ENCODE measurements around the gene ALCAM. TPM values are rescaled to one million over a fixed set of nuclear protein-coding genes. Genes with fewer than 3 reads are reported as not detected.

ALCAM gene
- total RNA-seq, 1 donor from 2014 or later = 15.2 TPM

DNA sequence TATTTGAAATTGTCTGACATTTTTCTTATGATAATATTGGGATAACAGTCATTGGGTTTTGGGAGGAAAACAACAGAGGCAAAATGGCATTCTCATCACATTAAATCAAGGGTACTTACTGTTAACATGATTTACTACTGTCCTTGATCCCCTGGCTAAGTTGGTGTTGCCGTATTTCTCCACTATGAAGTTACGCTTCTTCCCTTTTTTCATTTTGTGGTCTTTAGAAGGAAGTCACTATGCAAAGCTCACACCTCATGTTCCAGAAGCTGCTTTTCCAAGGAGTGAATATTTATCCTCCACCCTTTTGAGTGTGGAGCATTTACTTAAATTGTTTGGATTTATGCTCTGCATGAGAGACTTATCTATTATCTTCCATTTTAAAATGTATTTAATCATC, 63.7 kb downstream of the ALCAM start:
- intact Hi-C loops (cut with DNase I) = no loop called here
- H3K4me1 ChIP-seq = no peaks in the 10 kb centered on the region
- H3K4me3 ChIP-seq = no peak overlapping the region
- H3K36me3 ChIP-seq = no peaks in the 10 kb centered on the region
- TF ChIP-seq, protein P1, sequence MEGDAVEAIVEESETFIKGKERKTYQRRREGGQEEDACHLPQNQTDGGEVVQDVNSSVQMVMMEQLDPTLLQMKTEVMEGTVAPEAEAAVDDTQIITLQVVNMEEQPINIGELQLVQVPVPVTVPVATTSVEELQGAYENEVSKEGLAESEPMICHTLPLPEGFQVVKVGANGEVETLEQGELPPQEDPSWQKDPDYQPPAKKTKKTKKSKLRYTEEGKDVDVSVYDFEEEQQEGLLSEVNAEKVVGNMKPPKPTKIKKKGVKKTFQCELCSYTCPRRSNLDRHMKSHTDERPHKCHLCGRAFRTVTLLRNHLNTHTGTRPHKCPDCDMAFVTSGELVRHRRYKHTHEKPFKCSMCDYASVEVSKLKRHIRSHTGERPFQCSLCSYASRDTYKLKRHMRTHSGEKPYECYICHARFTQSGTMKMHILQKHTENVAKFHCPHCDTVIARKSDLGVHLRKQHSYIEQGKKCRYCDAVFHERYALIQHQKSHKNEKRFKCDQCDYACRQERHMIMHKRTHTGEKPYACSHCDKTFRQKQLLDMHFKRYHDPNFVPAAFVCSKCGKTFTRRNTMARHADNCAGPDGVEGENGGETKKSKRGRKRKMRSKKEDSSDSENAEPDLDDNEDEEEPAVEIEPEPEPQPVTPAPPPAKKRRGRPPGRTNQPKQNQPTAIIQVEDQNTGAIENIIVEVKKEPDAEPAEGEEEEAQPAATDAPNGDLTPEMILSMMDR (IDR thresholded peaks at IDR 0.05) = no peak
- TF ChIP-seq POLR2A (IDR thresholded peaks at IDR 0.05) (no peak), POLR2AphosphoS5 (IDR thresholded peaks at IDR 0.05; ENCODE audit: insufficient read depth in 1 of 2, low read depth in 1 of 2) (no peak)
- H3K27ac ChIP-seq = no peak overlapping the region
- H3K9me3 ChIP-seq = no peaks in the 10 kb centered on the region
- DNase-seq (ENCODE audit: extremely low spot score in 2 of 2) = no peak
- no peaks in the 10 kb centered on the region for H3K27me3 ChIP-seq

DNA sequence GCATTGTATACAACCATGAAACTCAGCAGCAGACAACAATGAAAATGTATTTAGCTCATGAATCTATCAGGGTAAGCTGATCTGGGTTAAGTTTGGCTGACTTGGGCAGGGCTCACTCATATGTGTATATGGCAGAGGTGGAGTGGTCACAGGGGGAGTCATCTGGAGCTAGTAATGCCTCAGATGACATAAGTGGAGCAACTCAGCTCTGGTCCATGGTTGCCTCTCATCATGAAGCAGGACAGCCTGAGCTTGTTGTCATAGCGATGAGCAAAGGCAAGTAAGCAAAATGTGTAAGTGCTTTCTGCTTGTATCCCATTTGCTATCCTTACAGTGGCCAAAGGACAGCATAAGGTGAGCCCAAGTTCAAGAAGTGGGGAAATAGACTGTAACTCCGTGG, 64.5 kb downstream of the ALCAM start:
- no peaks in the 10 kb centered on the region for H3K9me3 ChIP-seq
- TF ChIP-seq POLR2AphosphoS5 (IDR thresholded peaks at IDR 0.05; ENCODE audit: insufficient read depth in 1 of 2, low read depth in 1 of 2) = no peak
- TF ChIP-seq, protein P1 (IDR thresholded peaks at IDR 0.05) = no peak
- TF ChIP-seq POLR2A (IDR thresholded peaks at IDR 0.05) = no peak
- intact Hi-C loops (cut with DNase I) = no loop called here
- no peak for DNase-seq (ENCODE audit: extremely low spot score in 2 of 2)
- H3K4me3 ChIP-seq = no peak overlapping the region
- H3K36me3 ChIP-seq = no peaks in the 10 kb centered on the region
- H3K4me1 ChIP-seq = no peaks in the 10 kb centered on the region
- H3K27me3 ChIP-seq = no peaks in the 10 kb centered on the region
- H3K27ac ChIP-seq = no peak overlapping the region

GRCh38 chr3:105435277-105435676, 68.6 kb downstream of the ALCAM start:
- DNase-seq (ENCODE audit: extremely low spot score in 2 of 2) = no peak
- Histone ChIP-seq H3K4me1 (no peaks in the 10 kb centered on the region), H3K4me3 (no peak overlapping the region), H3K27me3 (no peaks in the 10 kb centered on the region), H3K9me3 (no peaks in the 10 kb centered on the region), H3K27ac (no peak overlapping the region), H3K36me3 (no peaks in the 10 kb centered on the region)
- intact Hi-C loops (cut with DNase I) = no loop called here
- TF ChIP-seq, protein P1 (IDR thresholded peaks at IDR 0.05) = no peak
- no peak for TF ChIP-seq POLR2A (IDR thresholded peaks at IDR 0.05)
- TF ChIP-seq POLR2AphosphoS5 (IDR thresholded peaks at IDR 0.05; ENCODE audit: insufficient read depth in 1 of 2, low read depth in 1 of 2) = no peak

- DNase-seq (ENCODE audit: extremely low spot score in 2 of 2) = no peak
- Histone ChIP-seq H3K4me1 (no peaks in the 10 kb centered on the region), H3K4me3 (no peak overlapping the region), H3K27ac (no peak overlapping the region), H3K36me3 (no peaks in the 10 kb centered on the region), H3K27me3 (no peaks in the 10 kb centered on the region), H3K9me3 (no peaks in the 10 kb centered on the region)
- intact Hi-C loops (cut with DNase I) = no loop called here
- no peak for TF ChIP-seq POLR2AphosphoS5 (IDR thresholded peaks at IDR 0.05; ENCODE audit: insufficient read depth in 1 of 2, low read depth in 1 of 2)
- TF ChIP-seq, protein P1 (IDR thresholded peaks at IDR 0.05) = no peak
- no peak for TF ChIP-seq POLR2A (IDR thresholded peaks at IDR 0.05)
These were observed 70.0 kb downstream of the ALCAM start for GRCh38 chr3:105436687-105437086.

DNA sequence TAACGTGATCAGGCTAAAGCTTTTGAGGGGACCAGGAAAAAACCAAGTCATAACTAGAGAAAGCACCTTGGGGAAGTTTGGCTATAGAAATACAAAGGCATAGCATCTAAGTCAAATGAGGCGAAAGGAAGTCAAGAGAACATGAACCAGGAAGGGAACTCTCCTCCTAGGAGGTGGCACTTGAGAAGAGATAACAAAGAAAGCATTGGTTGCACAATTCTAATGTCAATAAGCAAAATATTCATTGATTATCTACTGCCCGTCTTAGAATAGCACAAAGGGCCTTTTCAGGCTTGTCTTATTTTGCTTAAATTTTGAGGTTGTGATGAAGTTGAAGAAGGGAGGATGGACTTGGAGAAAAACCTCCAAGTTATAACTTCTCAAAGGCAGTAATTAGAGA, 73.4 kb downstream of the ALCAM start:
- intact Hi-C loops (cut with DNase I) = no loop called here
- Histone ChIP-seq H3K27ac (no peak overlapping the region), H3K4me3 (no peak overlapping the region), H3K4me1 (no peaks in the 10 kb centered on the region), H3K27me3 (no peaks in the 10 kb centered on the region), H3K36me3 (no peaks in the 10 kb centered on the region), H3K9me3 (no peaks in the 10 kb centered on the region)
- TF ChIP-seq POLR2A (IDR thresholded peaks at IDR 0.05) = no peak
- TF ChIP-seq POLR2AphosphoS5 (IDR thresholded peaks at IDR 0.05; ENCODE audit: insufficient read depth in 1 of 2, low read depth in 1 of 2) = no peak
- TF ChIP-seq, protein P1 (IDR thresholded peaks at IDR 0.05) = no peak
- DNase-seq (ENCODE audit: extremely low spot score in 2 of 2) = no peak
